Measurements from ENCODE around the gene WASF2. TPM values are rescaled to one million over a fixed set of nuclear protein-coding genes. Genes with fewer than 3 reads are reported as not detected.
A peak's percentile ranks its signal among the peaks of the same experiment; 100 is the strongest.

Gene WASF2
- total and polyA plus RNA-seq, 2 of the 13 experiments (the other 11 are each of a cell fraction or from before 2014, with no cell fraction given), result 10.4 to 27.7 TPM

DNA sequence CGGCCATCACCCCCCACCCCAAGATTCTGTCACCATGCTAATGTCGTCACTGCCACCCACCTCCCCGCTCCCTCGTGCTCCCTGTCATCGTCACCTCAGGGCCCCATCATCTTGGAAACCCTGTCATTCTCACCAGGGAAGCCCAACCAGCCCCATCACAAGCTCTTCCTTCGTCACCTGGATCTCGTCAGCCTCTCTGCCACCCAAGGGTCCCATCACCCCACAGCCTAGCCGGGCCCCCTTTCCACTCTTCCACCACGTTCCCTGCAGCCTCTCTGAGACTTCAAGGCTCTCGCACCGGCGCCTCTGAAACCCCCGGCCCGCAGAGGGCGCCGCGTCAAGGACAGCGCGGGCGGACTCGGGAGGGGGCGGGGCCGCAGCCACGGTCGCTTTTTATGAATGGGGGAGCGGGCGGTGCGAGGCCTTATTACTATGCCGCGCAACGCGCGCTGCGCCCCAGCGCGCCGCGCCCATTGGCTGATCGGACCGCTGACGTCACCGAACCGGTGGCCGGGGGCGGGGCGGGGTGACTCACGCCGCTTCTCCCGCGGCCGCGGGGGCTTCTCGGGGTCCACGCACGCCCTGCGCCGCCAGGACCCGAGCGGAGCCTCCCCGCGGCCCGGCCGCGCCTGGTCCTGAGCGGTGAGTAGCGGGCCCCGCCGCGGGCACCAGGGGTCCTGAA, 97.7 kb downstream of the WASF2 start, which contains the start of gene GPR3 (continued):
- peak; percentile 87 for TF ChIP-seq HOXA3 (CRISPR knock-in tag; IDR thresholded peaks at IDR 0.05)
- no peak for TF ChIP-seq PHB2 (IDR thresholded peaks at IDR 0.05; ENCODE audit: partially characterized antibody)
- no peak for TF ChIP-seq ZFP36L2 (CRISPR knock-in tag; IDR thresholded peaks at IDR 0.05)
- no peak for TF ChIP-seq PRPF4 (IDR thresholded peaks at IDR 0.05; ENCODE audit: low read depth, low read length, poor library complexity, severe bottlenecking)
- no peak for TF ChIP-seq KMT2A (CRISPR knock-in tag; IDR thresholded peaks at IDR 0.05)
- TF ChIP-seq ZNF382 (CRISPR knock-in tag; IDR thresholded peaks at IDR 0.05; ENCODE audit: borderline replicate concordance), result no peak
- TF ChIP-seq, protein P1, sequence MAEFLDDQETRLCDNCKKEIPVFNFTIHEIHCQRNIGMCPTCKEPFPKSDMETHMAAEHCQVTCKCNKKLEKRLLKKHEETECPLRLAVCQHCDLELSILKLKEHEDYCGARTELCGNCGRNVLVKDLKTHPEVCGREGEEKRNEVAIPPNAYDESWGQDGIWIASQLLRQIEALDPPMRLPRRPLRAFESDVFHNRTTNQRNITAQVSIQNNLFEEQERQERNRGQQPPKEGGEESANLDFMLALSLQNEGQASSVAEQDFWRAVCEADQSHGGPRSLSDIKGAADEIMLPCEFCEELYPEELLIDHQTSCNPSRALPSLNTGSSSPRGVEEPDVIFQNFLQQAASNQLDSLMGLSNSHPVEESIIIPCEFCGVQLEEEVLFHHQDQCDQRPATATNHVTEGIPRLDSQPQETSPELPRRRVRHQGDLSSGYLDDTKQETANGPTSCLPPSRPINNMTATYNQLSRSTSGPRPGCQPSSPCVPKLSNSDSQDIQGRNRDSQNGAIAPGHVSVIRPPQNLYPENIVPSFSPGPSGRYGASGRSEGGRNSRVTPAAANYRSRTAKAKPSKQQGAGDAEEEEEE (CRISPR knock-in tag; IDR thresholded peaks at IDR 0.05; ENCODE audit: borderline replicate concordance), result no peak
- no peak for TF ChIP-seq ZNF33B (CRISPR knock-in tag; IDR thresholded peaks at IDR 0.05)
- TF ChIP-seq ZNF225 (CRISPR knock-in tag; IDR thresholded peaks at IDR 0.05), result 0 out of 2 replicates have a peak, but pooled peaks have one; percentile 22
- TF ChIP-seq REPIN1 (CRISPR knock-in tag; IDR thresholded peaks at IDR 0.05; ENCODE audit: borderline replicate concordance, low read depth), result no peak
- TF ChIP-seq ZNF274 (CRISPR knock-in tag; IDR thresholded peaks at IDR 0.05), result no peak
- 0 out of 2 replicates have a peak, but pooled peaks have one; percentile 25 for TF ChIP-seq BCL6 (CRISPR knock-in tag; IDR thresholded peaks at IDR 0.05)
- TF ChIP-seq ZFP82 (CRISPR knock-in tag; IDR thresholded peaks at IDR 0.05; ENCODE audit: borderline replicate concordance), result 0 out of 2 replicates have a peak, but pooled peaks have one; percentile 35
- TF ChIP-seq ZNF282 (IDR thresholded peaks at IDR 0.05; ENCODE audit: partially characterized antibody), result no peak
- TF ChIP-seq, protein P2, sequence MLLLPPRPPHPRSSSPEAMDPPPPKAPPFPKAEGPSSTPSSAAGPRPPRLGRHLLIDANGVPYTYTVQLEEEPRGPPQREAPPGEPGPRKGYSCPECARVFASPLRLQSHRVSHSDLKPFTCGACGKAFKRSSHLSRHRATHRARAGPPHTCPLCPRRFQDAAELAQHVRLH (CRISPR knock-in tag; IDR thresholded peaks at IDR 0.05; ENCODE audit: borderline replicate concordance, low read depth), result no peak
- peak; percentile 89 for TF ChIP-seq RFXANK (CRISPR knock-in tag; IDR thresholded peaks at IDR 0.05)
- no peak for TF ChIP-seq ISL2 (CRISPR knock-in tag; IDR thresholded peaks at IDR 0.05)
- TF ChIP-seq CENPX (CRISPR knock-in tag; IDR thresholded peaks at IDR 0.05), result no peak
- no peak for TF ChIP-seq KAT2B (IDR thresholded peaks at IDR 0.05; ENCODE audit: borderline replicate concordance, low read depth, low read length)
- TF ChIP-seq ZNF691 (CRISPR knock-in tag; IDR thresholded peaks at IDR 0.05; ENCODE audit: borderline replicate concordance, low read depth), result no peak
- TF ChIP-seq, protein P3, sequence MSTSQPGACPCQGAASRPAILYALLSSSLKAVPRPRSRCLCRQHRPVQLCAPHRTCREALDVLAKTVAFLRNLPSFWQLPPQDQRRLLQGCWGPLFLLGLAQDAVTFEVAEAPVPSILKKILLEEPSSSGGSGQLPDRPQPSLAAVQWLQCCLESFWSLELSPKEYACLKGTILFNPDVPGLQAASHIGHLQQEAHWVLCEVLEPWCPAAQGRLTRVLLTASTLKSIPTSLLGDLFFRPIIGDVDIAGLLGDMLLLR (CRISPR knock-in tag; IDR thresholded peaks at IDR 0.05), result no peak
- no peak for TF ChIP-seq FOXA1 (IDR thresholded peaks at IDR 0.05)
- no peak for TF ChIP-seq FOXA1 (CRISPR knock-in tag; IDR thresholded peaks at IDR 0.05)
- TF ChIP-seq RBM22 (optimal IDR thresholded peaks at IDR 0.05; ENCODE audit: low read length), result no peak
- TF ChIP-seq SIX4 (CRISPR knock-in tag; IDR thresholded peaks at IDR 0.05), result no peak
- no peak for TF ChIP-seq JUND (CRISPR knock-in tag; IDR thresholded peaks at IDR 0.05)
- TF ChIP-seq TEAD3 (CRISPR knock-in tag; optimal IDR thresholded peaks at IDR 0.05; ENCODE audit: borderline replicate concordance), result no peak
- no peak for TF ChIP-seq ZNF256 (CRISPR knock-in tag; conservative IDR thresholded peaks at IDR 0.05)
- TF ChIP-seq ZNF431 (CRISPR knock-in tag; IDR thresholded peaks at IDR 0.05; ENCODE audit: borderline replicate concordance, low read depth), result no peak
- TF ChIP-seq ZNF75D (CRISPR knock-in tag; IDR thresholded peaks at IDR 0.05; ENCODE audit: borderline replicate concordance), result no peak
